ENCODE data around the gene FAM153A.
"Not testable (repeated sequence)": the region's sequence is repeated elsewhere in the genome, so short reads cannot be mapped to it uniquely, and the experiment has no call there.

The FAM153A gene

GRCh38 chr5:177782792-177783633, at the start of gene FAM153A:
TSS of gene FAM153A (minus strand) at chr5:177782899.
- not testable (repeated sequence) for DNase-seq (ENCODE audit: low read depth in 1 of 2, low spot score in 1 of 2)

GRCh38 chr5:177832287-177832686, 49.6 kb upstream of the FAM153A start:
- DNase-seq (ENCODE audit: low read depth in 1 of 2, low spot score in 1 of 2), result not testable (repeated sequence)

- DNase-seq (ENCODE audit: low read depth in 1 of 2, low spot score in 1 of 2), result not testable (repeated sequence)
Observed at GRCh38 chr5:177826073-177826472, 43.4 kb upstream of the FAM153A start.

GRCh38 chr5:177824776-177825175, 42.1 kb upstream of the FAM153A start:
- DNase-seq (ENCODE audit: low read depth in 1 of 2, low spot score in 1 of 2), result not testable (repeated sequence)

- not testable (repeated sequence) for DNase-seq (ENCODE audit: low read depth in 1 of 2, low spot score in 1 of 2)
Observed at GRCh38 chr5:177822489-177822888, 39.8 kb upstream of the FAM153A start.

GRCh38 chr5:177819664-177820063, 37.0 kb upstream of the FAM153A start:
- DNase-seq (ENCODE audit: low read depth in 1 of 2, low spot score in 1 of 2), result not testable (repeated sequence)

- not testable (repeated sequence) for DNase-seq (ENCODE audit: low read depth in 1 of 2, low spot score in 1 of 2)
Observed at GRCh38 chr5:177812814-177813425, 30.2 kb upstream of the FAM153A start.

- not testable (repeated sequence) for DNase-seq (ENCODE audit: low read depth in 1 of 2, low spot score in 1 of 2)
Observed at GRCh38 chr5:177812160-177812743, 29.6 kb upstream of the FAM153A start.

- DNase-seq (ENCODE audit: low read depth in 1 of 2, low spot score in 1 of 2), result not testable (repeated sequence)
Observed at GRCh38 chr5:177809209-177809913, 26.7 kb upstream of the FAM153A start.

- DNase-seq (ENCODE audit: low read depth in 1 of 2, low spot score in 1 of 2), result not testable (repeated sequence)
Observed at GRCh38 chr5:177808420-177808819, 25.7 kb upstream of the FAM153A start.

GRCh38 chr5:177807265-177807664, 24.6 kb upstream of the FAM153A start:
- not testable (repeated sequence) for DNase-seq (ENCODE audit: low read depth in 1 of 2, low spot score in 1 of 2)

- DNase-seq (ENCODE audit: low read depth in 1 of 2, low spot score in 1 of 2), result not testable (repeated sequence)
Observed at GRCh38 chr5:177801427-177801826, 18.7 kb upstream of the FAM153A start.

- not testable (repeated sequence) for DNase-seq (ENCODE audit: low read depth in 1 of 2, low spot score in 1 of 2)
Observed at GRCh38 chr5:177798237-177798840, 15.6 kb upstream of the FAM153A start.

GRCh38 chr5:177793272-177793671, 10.6 kb upstream of the FAM153A start:
- DNase-seq (ENCODE audit: low read depth in 1 of 2, low spot score in 1 of 2), result not testable (repeated sequence)

- not testable (repeated sequence) for DNase-seq (ENCODE audit: low read depth in 1 of 2, low spot score in 1 of 2)
Observed at GRCh38 chr5:177791649-177792048, 8.9 kb upstream of the FAM153A start.

- DNase-seq (ENCODE audit: low read depth in 1 of 2, low spot score in 1 of 2), result not testable (repeated sequence)
Observed at GRCh38 chr5:177782169-177782568, 530 bp downstream of the FAM153A start.

GRCh38 chr5:177771206-177771605, 11.5 kb downstream of the FAM153A start:
- not testable (repeated sequence) for DNase-seq (ENCODE audit: low read depth in 1 of 2, low spot score in 1 of 2)

GRCh38 chr5:177770646-177771045, 12.1 kb downstream of the FAM153A start:
- not testable (repeated sequence) for DNase-seq (ENCODE audit: low read depth in 1 of 2, low spot score in 1 of 2)

- DNase-seq (ENCODE audit: low read depth in 1 of 2, low spot score in 1 of 2), result not testable (repeated sequence)
Observed at GRCh38 chr5:177763737-177764508, 18.8 kb downstream of the FAM153A start.

GRCh38 chr5:177760954-177761353, 21.7 kb downstream of the FAM153A start:
- not testable (repeated sequence) for DNase-seq (ENCODE audit: low read depth in 1 of 2, low spot score in 1 of 2)

Data from activated T-helper 1 cell treated with anti-CD3 and anti-CD28 coated beads, Interleukin-2, amount 50 U/mL, for 16 hours (primary cell).